WERI-Rb-1 (cell line): ENCODE data around the gene NETO2.

Experiments used
- DNase-seq: peaks from one replicate; pipeline ENCODE4 v3.0.0-alpha.2; 2020
- H3K27ac ChIP-seq: fragments of 250-450 bp; sonication (Bioruptor Pico); 2 replicates; pipeline ENCODE4 v1.5.1; 2020; ENCODE audit warnings: mild to moderate bottlenecking, moderate library complexity
- H3K27me3 ChIP-seq: fragments of 250-450 bp; sonication (Bioruptor Pico); 2 replicates; pipeline ENCODE4 v1.5.1; 2021; ENCODE audit warnings: mild to moderate bottlenecking, low read depth, moderate library complexity; ENCODE audit not compliant: insufficient read depth, severe bottlenecking
- H3K36me3 ChIP-seq: fragments of 250-450 bp; sonication (Bioruptor Pico); 2 replicates; pipeline ENCODE4 v1.5.1; 2020; ENCODE audit warnings: mild to moderate bottlenecking, moderate library complexity
- H3K4me3 ChIP-seq: 2 replicates; pipeline ENCODE4 v1.5.1; 2011; ENCODE audit warnings: low read depth, mild to moderate bottlenecking, control low read depth, low read length
- H3K9me3 ChIP-seq: fragments of 250-450 bp; sonication (Bioruptor Pico); 2 replicates; pipeline ENCODE4 v1.5.1; 2021; ENCODE audit warnings: mild to moderate bottlenecking, moderate library complexity; ENCODE audit not compliant: severe bottlenecking
- CTCF ChIP-seq: IDR thresholded peaks from 2 replicates; pipeline ENCODE4 v1.5.1; 2011; ENCODE audit warnings: low read depth, mild to moderate bottlenecking, control low read depth, inconsistent platforms, low read length

Gene NETO2

DNA sequence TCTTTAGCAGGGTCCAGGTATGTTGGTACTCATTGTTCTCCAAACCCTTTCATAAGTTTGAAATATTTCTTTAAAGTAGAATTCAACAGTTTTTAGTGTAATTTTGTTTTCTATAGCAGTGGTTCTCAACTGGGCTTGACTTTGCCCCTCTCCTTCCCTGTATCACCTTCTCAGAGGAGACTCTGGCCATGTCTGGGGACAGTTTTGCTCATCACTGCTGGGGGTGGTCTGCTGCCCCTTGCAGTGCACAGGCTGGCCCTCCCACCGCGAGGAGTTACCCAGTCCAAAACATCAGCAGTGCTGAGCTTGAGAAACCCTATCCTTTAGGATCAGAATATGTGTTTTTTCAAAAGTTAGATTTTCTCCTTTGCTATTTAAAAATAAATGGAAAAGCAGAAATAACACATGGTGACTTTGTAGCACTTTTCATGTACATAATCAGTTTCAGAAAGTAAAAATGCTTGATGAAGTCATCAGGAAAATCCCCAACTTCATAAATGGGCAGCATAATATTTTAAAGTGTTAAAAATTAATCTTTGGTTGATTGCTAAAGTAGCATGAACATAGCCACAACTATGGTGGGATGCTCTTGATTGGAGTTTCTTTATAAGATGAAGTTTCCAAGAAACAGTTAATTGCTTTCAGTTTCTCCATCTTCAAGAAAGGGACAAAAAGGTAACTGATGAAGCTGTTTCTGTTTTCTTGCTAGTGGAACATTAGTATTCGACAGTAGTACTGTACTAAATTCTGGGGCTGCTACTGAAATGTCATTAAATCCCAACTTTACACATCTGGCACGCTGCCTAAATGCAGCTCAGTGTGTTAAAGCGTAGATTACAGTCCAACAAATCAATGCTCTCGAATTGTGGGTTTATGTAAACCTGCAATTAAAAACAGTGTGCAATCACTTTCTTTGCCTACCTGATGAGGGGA is 70.3 kb downstream of the NETO2 start:
- no peak for DNase-seq
- Histone ChIP-seq H3K27me3 (no peaks in the 10 kb centered on the region), H3K9me3 (no peaks in the 10 kb centered on the region), H3K27ac (no peak overlapping the region), H3K36me3 (no peaks in the 10 kb centered on the region), H3K4me3 (no peak overlapping the region)
- TF ChIP-seq CTCF = no peak

DNA sequence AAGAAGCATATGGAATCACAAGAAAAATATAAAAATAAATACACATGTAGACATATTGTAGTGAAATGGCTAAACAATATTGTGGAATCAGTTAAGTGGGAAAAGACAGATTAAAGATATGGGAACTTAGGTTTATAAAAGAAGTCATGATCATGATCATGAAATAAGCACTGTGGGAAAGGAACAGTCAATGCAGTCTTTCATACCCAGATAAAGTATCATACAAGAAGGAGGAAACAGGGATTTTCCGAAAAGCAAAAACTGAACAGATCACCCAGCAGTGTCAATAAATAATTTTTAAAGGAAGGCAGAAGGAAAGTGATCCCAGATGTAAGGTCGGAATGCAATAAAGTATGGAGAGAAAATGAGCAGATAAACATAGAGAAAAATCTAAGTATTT is 71.6 kb downstream of the NETO2 start:
- no peaks in the 10 kb centered on the region for H3K9me3 ChIP-seq
- TF ChIP-seq CTCF = no peak
- H3K27me3 ChIP-seq = no peaks in the 10 kb centered on the region
- H3K36me3 ChIP-seq = no peaks in the 10 kb centered on the region
- no peak overlapping the region for H3K27ac ChIP-seq
- DNase-seq = no peak
- H3K4me3 ChIP-seq = no peak overlapping the region

GRCh38 chr16:47069841-47070584 is 73.7 kb downstream of the NETO2 start:
- no peak for TF ChIP-seq CTCF
- H3K27ac ChIP-seq = no peak overlapping the region
- H3K36me3 ChIP-seq = no peaks in the 10 kb centered on the region
- no peak for DNase-seq
- no peaks in the 10 kb centered on the region for H3K9me3 ChIP-seq
- H3K4me3 ChIP-seq = no peak overlapping the region
- no peaks in the 10 kb centered on the region for H3K27me3 ChIP-seq

GRCh38 chr16:47069313-47069712 is 74.4 kb downstream of the NETO2 start:
- TF ChIP-seq CTCF = no peak
- Histone ChIP-seq H3K27ac (no peak overlapping the region), H3K36me3 (no peaks in the 10 kb centered on the region)

GRCh38 chr16:47067203-47067602 is 76.5 kb downstream of the NETO2 start:
- no peak for TF ChIP-seq CTCF
- no peaks in the 10 kb centered on the region for H3K27me3 ChIP-seq
- H3K36me3 ChIP-seq = no peaks in the 10 kb centered on the region
- DNase-seq = no peak
- H3K27ac ChIP-seq = no peak overlapping the region
- no peak overlapping the region for H3K4me3 ChIP-seq
- H3K9me3 ChIP-seq = peaks cover 11% of the 10 kb centered on the region

More at GRCh38 chr16:47069313-47069712, 74.4 kb downstream of the NETO2 start:
- Histone ChIP-seq H3K4me3 (no peak overlapping the region), H3K27me3 (no peaks in the 10 kb centered on the region), H3K9me3 (no peaks in the 10 kb centered on the region)
- no peak for DNase-seq
